Pancreas (tissue), 10 donors: Measurements from ENCODE around the gene MGA. TPM values are rescaled to one million over a fixed set of nuclear protein-coding genes. Genes with fewer than 3 reads are reported as not detected.

Source experiments
- ATAC-seq, 4 donors: fragments of 200-7000 bp; cut with Tn5 transposase; one replicate each; pipeline versions ENCODE4 v1.8.0 to v1.9.1; 2020; ENCODE audit warnings: mild to moderate bottlenecking in 4 of 4, moderate library complexity in 4 of 4
- DNase-seq, 6 donors: peaks; one replicate each; pipeline ENCODE4 v3.0.0-alpha.2; 2020
- FAIRE-seq: peaks from 2 replicates; lab custom pipeline; 2012; peaks lifted over from hg19 to GRCh38; lab: Jason Lieb, UNC
- H3K27ac ChIP-seq, 4 donors: fragments of 200-600 bp; sonication (generic); 1 replicate in 3 of 4; 2 replicates in 1 of 4; pipeline versions ENCODE4 v1.5.0 to v1.8.0; 2020
- H3K27me3 ChIP-seq, 4 donors: fragments of 200-600 bp; one replicate each; pipeline ENCODE4 v1.8.0; 2021
- H3K36me3 ChIP-seq, 3 donors: fragments of 200-600 bp; sonication (generic) in 1 of 3; one replicate each; pipeline versions ENCODE4 v1.5.0 to v1.8.0; 2020 to 2021
- H3K4me1 ChIP-seq, 3 donors: fragments of 200-600 bp; one replicate each; pipeline ENCODE4 v1.8.0; 2021
- H3K4me3 ChIP-seq, 4 donors: fragments of 200-600 bp; sonication (generic) in 2 of 4; one replicate each; pipeline versions ENCODE4 v1.5.0 to v1.8.0; 2020 to 2021
- H3K9me3 ChIP-seq, 4 donors: fragments of 200-600 bp; one replicate each; pipeline ENCODE4 v1.8.0; 2021
- WGBS, 2 donors: extraction: QIAGEN DNeasy Blood & Tissue Kit; methylation state at CpG; one replicate each; pipeline ENCODE4 v1.1.7; 2013; 5-methylcytosine and 5-hydroxymethylcytosine counted together
- intact Hi-C, 3 donors: fragments of 100-400 bp; cut with DNase I; formaldehyde crosslinking; loops; one replicate each; pipeline versions ENCODE4 v1.11.1 to v1.14.2; 2022
- polyA plus RNA-seq, 2 donors: library from polyadenylated mRNA; stranded (reverse); fragments of 200-250 nt; gene quantifications; one replicate each; pipeline ENCODE4 v1.2.3, GENCODE V29; 2013
- total RNA-seq, 6 donors: library from RNA; stranded (reverse); fragmentation: NEBNext Ultra II Directional in 4 of 6; extraction: Animal tissue kit (Norgen Biotek cat#: 25700) in 4 of 6; gene quantifications; one replicate each; pipeline versions ENCODE4 v1.2.1 to v1.2.4, GENCODE V29; 2021 to 2023
- TF ChIP-seq, protein P1 (sequence below), 4 donors: fragments of 200-600 bp; sonication (generic) in 3 of 4; IDR thresholded peaks; one replicate each; pipeline versions ENCODE4 v1.5.0 to v1.8.0; 2021; ENCODE audit warnings: antibody characterized with exemption in 4 of 4
- donor health status: healthy with polysubstance abuse.
- donor health status: DM: no; HTN: no; CAD: no; lungs with moderate emphysema.
- donor health status: DM: no; HTN: no; CAD: no.
- donor health status: control.
- donor health status: control.
- donor health status: Bipolar disorder and iron deficiency.
- donor health status: DM: yes; HTN: yes; CAD: no.
- donor health status: DM: no; HTN: no; CAD: no.
- donor health status: DM: no; HTN: no; CAD: no.
- donor health status: DM: yes; HTN: yes; CAD: no.

Gene MGA
- total and polyA plus RNA-seq, 8 donors: 2.7 to 31.3 (median 17.6) TPM

DNA sequence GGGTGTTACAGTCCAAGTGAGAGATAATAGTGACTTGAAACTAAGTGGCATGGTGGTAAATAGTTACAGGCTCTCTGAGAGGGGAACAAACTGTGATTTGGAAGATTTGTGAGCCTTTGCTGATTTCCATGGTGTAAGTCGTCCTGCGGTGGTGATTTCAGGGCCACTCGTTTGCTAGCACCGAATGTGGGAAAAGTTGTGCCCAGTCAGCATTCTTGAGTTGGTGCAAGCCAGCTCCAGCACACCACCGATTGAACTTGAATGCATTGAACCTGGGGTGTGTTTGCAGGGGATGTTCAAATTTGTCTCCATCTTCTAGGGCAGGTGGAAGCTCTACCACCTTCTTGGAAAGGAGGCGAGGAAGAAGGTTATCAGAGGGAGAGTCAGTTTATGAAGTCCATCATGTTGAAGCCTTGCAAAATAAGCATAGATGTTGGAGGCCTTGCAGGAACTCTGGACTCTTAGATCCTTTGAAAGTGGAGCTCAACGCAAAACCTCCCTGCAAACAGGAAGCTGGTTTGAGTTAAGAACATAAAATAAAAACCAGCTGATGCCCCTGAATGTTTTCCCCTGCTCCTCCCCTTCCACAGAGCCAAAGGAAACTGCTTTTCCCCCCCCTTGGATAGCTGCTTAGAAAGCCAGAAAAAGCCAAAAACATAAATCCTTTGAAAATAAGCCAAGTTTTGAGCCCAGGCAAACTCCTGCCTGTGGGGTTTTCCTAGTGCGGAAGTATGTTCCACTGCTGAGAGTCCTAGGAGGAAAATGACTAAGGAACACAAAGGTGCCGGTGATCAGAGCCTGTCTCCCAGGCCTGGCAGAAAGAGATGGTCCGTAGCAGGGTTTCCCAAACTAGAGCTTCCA is 136.0 kb downstream of the MGA start:
- H3K36me3 ChIP-seq: no peaks in the 10 kb centered on the region
- no peak overlapping the region for H3K27ac ChIP-seq
- ATAC-seq (no peak), DNase-seq (no peak), FAIRE-seq (no peak)
- no peaks in the 10 kb centered on the region for H3K27me3 ChIP-seq
- H3K4me1 ChIP-seq: no peaks in the 10 kb centered on the region
- no peaks in the 10 kb centered on the region for H3K9me3 ChIP-seq
- H3K4me3 ChIP-seq: no peak overlapping the region
- TF ChIP-seq, protein P1, sequence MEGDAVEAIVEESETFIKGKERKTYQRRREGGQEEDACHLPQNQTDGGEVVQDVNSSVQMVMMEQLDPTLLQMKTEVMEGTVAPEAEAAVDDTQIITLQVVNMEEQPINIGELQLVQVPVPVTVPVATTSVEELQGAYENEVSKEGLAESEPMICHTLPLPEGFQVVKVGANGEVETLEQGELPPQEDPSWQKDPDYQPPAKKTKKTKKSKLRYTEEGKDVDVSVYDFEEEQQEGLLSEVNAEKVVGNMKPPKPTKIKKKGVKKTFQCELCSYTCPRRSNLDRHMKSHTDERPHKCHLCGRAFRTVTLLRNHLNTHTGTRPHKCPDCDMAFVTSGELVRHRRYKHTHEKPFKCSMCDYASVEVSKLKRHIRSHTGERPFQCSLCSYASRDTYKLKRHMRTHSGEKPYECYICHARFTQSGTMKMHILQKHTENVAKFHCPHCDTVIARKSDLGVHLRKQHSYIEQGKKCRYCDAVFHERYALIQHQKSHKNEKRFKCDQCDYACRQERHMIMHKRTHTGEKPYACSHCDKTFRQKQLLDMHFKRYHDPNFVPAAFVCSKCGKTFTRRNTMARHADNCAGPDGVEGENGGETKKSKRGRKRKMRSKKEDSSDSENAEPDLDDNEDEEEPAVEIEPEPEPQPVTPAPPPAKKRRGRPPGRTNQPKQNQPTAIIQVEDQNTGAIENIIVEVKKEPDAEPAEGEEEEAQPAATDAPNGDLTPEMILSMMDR (IDR thresholded peaks at IDR 0.05): no peak
- WGBS, 2 donors: 83 to 88% methylated on average over 10 of the region's 10 CpGs
- intact Hi-C loops: no loop called here

DNA sequence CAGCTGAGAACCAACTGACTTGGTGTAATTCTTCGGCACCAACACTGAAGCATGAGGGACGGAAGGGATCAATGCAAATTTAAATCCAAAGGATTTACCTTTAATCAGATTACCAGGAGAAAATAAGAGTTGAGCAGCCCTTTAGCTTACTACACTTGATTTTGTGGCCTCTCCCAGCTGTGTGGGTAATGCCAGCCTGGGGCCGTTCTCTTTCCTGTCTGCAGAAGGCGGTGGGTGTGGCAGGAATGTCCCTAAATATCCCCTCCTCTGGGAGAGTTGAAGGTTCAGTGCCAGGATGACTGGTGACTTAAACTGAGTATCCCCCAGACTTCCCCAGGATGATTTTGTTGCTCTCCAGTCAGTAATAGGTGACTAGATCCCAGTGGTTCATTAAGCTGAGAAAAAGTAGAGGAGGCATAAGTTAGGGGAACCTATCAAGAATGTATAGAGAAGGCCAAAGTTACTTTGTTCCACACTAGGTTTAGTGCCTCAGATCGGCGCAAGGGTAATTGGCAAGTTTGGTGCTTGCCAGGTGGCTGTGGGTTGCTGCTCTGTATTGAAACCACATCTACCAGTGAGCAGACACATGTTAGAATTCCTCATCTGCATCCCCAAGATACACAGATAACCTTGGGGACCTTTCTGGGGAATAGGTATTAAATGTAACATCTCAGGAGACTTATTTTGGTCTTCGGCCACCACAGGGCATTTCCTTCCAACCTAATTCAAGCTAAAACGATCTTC is 137.2 kb downstream of the MGA start:
- DNase-seq: no peak
- ATAC-seq: no peak
- TF ChIP-seq, protein P1 (IDR thresholded peaks at IDR 0.05): no peak
- intact Hi-C loops: no loop called here
- Histone ChIP-seq H3K4me1 (no peaks in the 10 kb centered on the region), H3K36me3 (no peaks in the 10 kb centered on the region), H3K9me3 (no peaks in the 10 kb centered on the region), H3K27ac (no peak overlapping the region), H3K4me3 (no peak overlapping the region), H3K27me3 (no peaks in the 10 kb centered on the region)
- FAIRE-seq: no peak
- 86 to 87% methylated on average over 8 of the region's 8 CpGs for WGBS, 2 donors

DNA sequence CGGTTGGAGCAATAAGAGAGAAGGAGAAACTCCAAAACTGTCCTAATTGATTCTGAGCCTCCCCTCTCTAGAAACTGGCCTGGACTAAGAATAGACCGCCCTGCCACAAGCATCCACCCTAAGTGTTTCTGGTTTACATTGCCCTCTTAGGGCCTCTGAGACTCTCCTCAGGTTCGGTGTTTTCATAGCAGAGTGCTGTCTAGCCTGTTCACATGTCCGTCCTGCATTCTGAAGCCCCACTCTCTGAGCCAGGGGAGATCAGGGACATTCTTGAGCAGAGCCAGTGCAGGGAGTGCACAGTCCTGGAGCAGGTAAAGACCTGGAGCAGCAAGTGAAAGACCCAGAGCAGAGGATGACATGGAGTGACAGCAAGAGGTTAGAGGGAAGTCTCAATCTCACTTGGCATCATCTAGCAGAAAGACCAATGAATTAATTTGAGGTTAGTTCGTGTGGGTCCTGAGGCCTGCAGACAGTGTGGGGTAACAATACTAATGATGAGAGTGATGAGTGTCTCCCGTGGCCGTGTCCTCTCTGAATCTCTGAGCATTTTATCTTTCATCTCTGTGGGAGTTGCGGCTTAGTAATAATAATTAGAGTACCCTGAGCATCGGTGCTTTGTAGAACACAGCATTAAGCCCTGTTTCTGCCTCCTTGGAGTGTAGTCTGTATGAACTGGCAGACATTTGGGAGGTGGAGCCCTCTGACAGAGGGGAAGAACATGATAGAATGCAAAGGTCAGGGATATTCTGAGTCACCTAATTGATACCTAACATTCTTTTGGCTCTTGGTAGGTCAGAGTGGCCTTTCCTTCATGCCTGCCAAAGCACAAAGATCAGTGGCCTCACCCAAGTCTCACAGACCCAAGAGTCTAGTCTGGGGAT is 138.6 kb downstream of the MGA start:
- Histone ChIP-seq H3K4me1 (no peaks in the 10 kb centered on the region), H3K4me3 (no peak overlapping the region), H3K36me3 (no peaks in the 10 kb centered on the region), H3K27ac (no peak overlapping the region), H3K27me3 (no peaks in the 10 kb centered on the region), H3K9me3 (no peaks in the 10 kb centered on the region)
- DNase-seq (no peak), ATAC-seq (no peak), FAIRE-seq (no peak)
- intact Hi-C loops: no loop called here
- TF ChIP-seq, protein P1 (IDR thresholded peaks at IDR 0.05): no peak
- WGBS, 2 donors: 82 to 89% methylated on average over 9 of the region's 9 CpGs

DNA sequence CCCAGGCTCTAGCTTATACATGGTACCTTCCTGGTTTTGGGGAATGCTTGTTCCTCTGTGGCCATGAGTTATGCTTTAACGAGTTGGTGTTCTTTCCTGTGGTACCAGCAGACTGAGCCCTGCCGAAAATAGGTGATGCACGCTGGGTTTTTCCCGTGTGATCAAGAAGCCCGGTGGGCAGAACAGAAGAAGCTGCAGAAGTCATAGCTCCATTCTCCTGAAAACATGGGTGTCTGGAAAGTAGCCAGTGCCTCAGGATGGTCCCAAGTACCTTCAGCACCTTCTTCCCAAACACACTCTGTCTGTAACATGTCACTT is 139.2 kb downstream of the MGA start:
- Histone ChIP-seq H3K27ac (no peak overlapping the region), H3K4me1 (no peaks in the 10 kb centered on the region), H3K36me3 (no peaks in the 10 kb centered on the region), H3K27me3 (no peaks in the 10 kb centered on the region), H3K4me3 (no peak overlapping the region), H3K9me3 (no peaks in the 10 kb centered on the region)
- DNase-seq: no peak
- no peak for ATAC-seq
- intact Hi-C loops: no loop called here
- TF ChIP-seq, protein P1 (IDR thresholded peaks at IDR 0.05): no peak
- no peak for FAIRE-seq
- 80 to 81% methylated on average over 5 of the region's 5 CpGs for WGBS, 2 donors
